GM18907 (cell line): ENCODE measurements around the gene GMDS.

Experiments
- ATAC-seq: cut with Tn5 transposase; IDR thresholded peaks from one replicate; pipeline ENCODE4 v1.9.1; 2021; ENCODE audit warnings: mild to moderate bottlenecking, moderate library complexity; ENCODE audit not compliant: unreplicated experiment

The GMDS gene

GRCh38 chr6:2209226-2209809 lies 36.1 kb downstream of the GMDS start:
- ATAC-seq, result peak; percentile 67

GRCh38 chr6:2208468-2208867 lies 36.9 kb downstream of the GMDS start:
- ATAC-seq, result no peak

- ATAC-seq, result no peak
Measured at GRCh38 chr6:2205396-2205795, 40.0 kb downstream of the GMDS start.

- no peak for ATAC-seq
Measured at GRCh38 chr6:2204272-2204671, 41.1 kb downstream of the GMDS start.

GRCh38 chr6:2203264-2203663 lies 42.1 kb downstream of the GMDS start:
- no peak for ATAC-seq

- ATAC-seq, result no peak
Measured at GRCh38 chr6:2197984-2198383, 47.4 kb downstream of the GMDS start.

GRCh38 chr6:2197177-2197671 lies 48.2 kb downstream of the GMDS start:
- no peak for ATAC-seq

GRCh38 chr6:2196079-2196679 lies 49.2 kb downstream of the GMDS start:
- ATAC-seq, result peak; percentile 43

GRCh38 chr6:2194643-2195042 lies 50.8 kb downstream of the GMDS start:
- ATAC-seq, result no peak

- ATAC-seq, result no peak
Measured at GRCh38 chr6:2193931-2194330, 51.5 kb downstream of the GMDS start.

GRCh38 chr6:2192976-2193375 lies 52.4 kb downstream of the GMDS start:
- no peak for ATAC-seq

- ATAC-seq, result no peak
Measured at GRCh38 chr6:2191390-2191740, 54.0 kb downstream of the GMDS start.

GRCh38 chr6:2190661-2191389 lies 54.6 kb downstream of the GMDS start:
- ATAC-seq, result no peak

- no peak for ATAC-seq
Measured at GRCh38 chr6:2188856-2189384, 56.5 kb downstream of the GMDS start.

- ATAC-seq, result no peak
Measured at GRCh38 chr6:2188397-2188796, 57.0 kb downstream of the GMDS start.

GRCh38 chr6:2187826-2188225 lies 57.6 kb downstream of the GMDS start:
- peak; percentile 65 for ATAC-seq

- peak; percentile 71 for ATAC-seq
Measured at GRCh38 chr6:2186516-2186915, 58.9 kb downstream of the GMDS start.

- ATAC-seq, result no peak
Measured at GRCh38 chr6:2185466-2185865, 59.9 kb downstream of the GMDS start.

GRCh38 chr6:2184700-2185455 lies 60.5 kb downstream of the GMDS start:
- ATAC-seq, result no peak

- ATAC-seq, result no peak
Measured at GRCh38 chr6:2183752-2184151, 61.7 kb downstream of the GMDS start.

GRCh38 chr6:2183246-2183645 lies 62.2 kb downstream of the GMDS start:
- no peak for ATAC-seq
